Esophagus muscularis mucosa (tissue), 4 donors: ENCODE measurements around the gene FLNC. TPM values are rescaled to one million over a fixed set of nuclear protein-coding genes. Genes with fewer than 3 reads are reported as not detected.

Source experiments
- DNase-seq: peaks from one replicate; pipeline ENCODE4 v3.0.0-alpha.2; 2017; ENCODE audit errors: extremely low spot score
- H3K27ac ChIP-seq, 4 donors: fragments of 200-600 bp; sonication (generic); replicated peaks in 1 of 4; 1 replicate in 3 of 4; 2 replicates in 1 of 4; pipeline ENCODE4 v1.5.1; 2016 to 2019; ENCODE audit warnings: mild to moderate bottlenecking in 1 of 4
- H3K27me3 ChIP-seq, 4 donors: fragments of 200-600 bp; sonication (generic); one replicate each; pipeline versions ENCODE4 v1.5.1 to v1.6.0; 2016 to 2019
- H3K36me3 ChIP-seq, 4 donors: fragments of 200-600 bp; sonication (generic); one replicate each; pipeline ENCODE4 v1.5.1; 2016 to 2019
- H3K4me1 ChIP-seq, 4 donors: fragments of 200-600 bp; sonication (generic); one replicate each; pipeline ENCODE4 v1.5.1; 2016 to 2019
- H3K4me3 ChIP-seq, 4 donors: fragments of 200-600 bp; sonication (generic); 1 replicate in 2 of 4; 2 replicates in 2 of 4; pipeline ENCODE4 v1.5.1; 2016 to 2019; ENCODE audit warnings: mild to moderate bottlenecking in 4 of 4, moderate library complexity in 1 of 4
- H3K9me3 ChIP-seq, 4 donors: fragments of 200-600 bp; sonication (generic); 1 replicate in 3 of 4; 2 replicates in 1 of 4; pipeline ENCODE4 v1.5.1; 2016 to 2019
- EP300 ChIP-seq: sonication (generic); formaldehyde crosslinking; IDR thresholded peaks from one replicate; pipeline ENCODE4 v1.6.1; 2017; ENCODE audit warnings: antibody characterized with exemption
- POLR2A ChIP-seq: fragments of 450-650 bp; IDR thresholded peaks from one replicate; pipeline ENCODE4 v1.6.1; 2017; ENCODE audit warnings: antibody characterized with exemption, moderate library complexity, mild to moderate bottlenecking, low read depth
- POLR2AphosphoS5 ChIP-seq, 2 donors: sonication (generic); formaldehyde crosslinking; IDR thresholded peaks; one replicate each; pipeline ENCODE4 v1.6.1; 2017; ENCODE audit warnings: antibody characterized with exemption in 2 of 2
- WGBS: methylation state at CpG from one replicate; pipeline ENCODE4 v1.1.5; 2018; 5-methylcytosine and 5-hydroxymethylcytosine counted together
- intact Hi-C: fragments of 100-400 bp; cut with DNase I; formaldehyde crosslinking; loops from one replicate; pipeline ENCODE4 v1.15.1; 2023
- total RNA-seq, 4 donors: library from RNA; depleted of rRNA; stranded (reverse); fragments of >200 nt; gene quantifications; one replicate each; pipeline versions ENCODE4 v1.1.0 to v1.2.1, GENCODE V29; 2016
- TF ChIP-seq, protein P1 (sequence below), 3 experiments: fragments of 200-600 bp in 2 of 3; fragments of 450-650 bp in 1 of 3; sonication (generic) in 2 of 3; IDR thresholded peaks; one replicate each; pipeline ENCODE4 v1.5.1; 2017 to 2019; ENCODE audit warnings: antibody characterized with exemption in 3 of 3, mild to moderate bottlenecking in 2 of 3, moderate library complexity in 1 of 3

FLNC gene
- total RNA-seq, 4 donors from 2014 or later, result 391 to 932 (median 533) TPM

DNA sequence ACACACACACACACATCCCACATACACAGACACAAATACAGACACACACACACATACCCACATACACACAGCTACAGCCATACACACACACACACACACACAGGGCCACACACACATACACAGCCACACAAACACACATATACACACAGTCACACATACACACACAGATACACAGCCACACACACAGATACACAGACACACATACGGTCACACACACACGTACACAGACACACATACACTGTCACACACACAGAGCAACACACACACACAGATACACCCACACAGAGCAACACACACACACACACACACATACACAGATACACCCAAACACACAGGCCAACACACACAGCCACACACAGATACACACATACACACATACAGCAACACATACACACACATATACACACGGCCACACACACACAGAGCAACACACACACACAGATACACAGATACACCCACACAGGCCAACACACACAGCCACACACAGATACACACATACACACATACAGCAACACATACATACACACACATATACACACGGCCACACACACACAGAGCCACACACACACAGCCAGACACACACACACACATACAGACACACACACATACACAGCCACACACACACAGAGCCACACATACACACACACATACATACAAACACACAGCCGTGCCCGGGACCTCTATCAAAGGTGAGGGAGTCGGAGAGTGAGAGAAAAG is 58.0 kb downstream of the FLNC start:
- 98% methylated on average over 7 of the region's 7 CpGs for WGBS
- Histone ChIP-seq H3K4me1 (peaks cover 0 to 19% (median 14%) of the 10 kb centered on the region in 4 donors), H3K4me3 (no peak overlapping the region), H3K27ac (no peak overlapping the region), H3K36me3 (no peaks in the 10 kb centered on the region), H3K9me3 (no peaks in the 10 kb centered on the region), H3K27me3 (peaks cover 0 to 67% (median 12%) of the 10 kb centered on the region in 4 donors)
- intact Hi-C loops, result no loop called here
- TF ChIP-seq, protein P1, sequence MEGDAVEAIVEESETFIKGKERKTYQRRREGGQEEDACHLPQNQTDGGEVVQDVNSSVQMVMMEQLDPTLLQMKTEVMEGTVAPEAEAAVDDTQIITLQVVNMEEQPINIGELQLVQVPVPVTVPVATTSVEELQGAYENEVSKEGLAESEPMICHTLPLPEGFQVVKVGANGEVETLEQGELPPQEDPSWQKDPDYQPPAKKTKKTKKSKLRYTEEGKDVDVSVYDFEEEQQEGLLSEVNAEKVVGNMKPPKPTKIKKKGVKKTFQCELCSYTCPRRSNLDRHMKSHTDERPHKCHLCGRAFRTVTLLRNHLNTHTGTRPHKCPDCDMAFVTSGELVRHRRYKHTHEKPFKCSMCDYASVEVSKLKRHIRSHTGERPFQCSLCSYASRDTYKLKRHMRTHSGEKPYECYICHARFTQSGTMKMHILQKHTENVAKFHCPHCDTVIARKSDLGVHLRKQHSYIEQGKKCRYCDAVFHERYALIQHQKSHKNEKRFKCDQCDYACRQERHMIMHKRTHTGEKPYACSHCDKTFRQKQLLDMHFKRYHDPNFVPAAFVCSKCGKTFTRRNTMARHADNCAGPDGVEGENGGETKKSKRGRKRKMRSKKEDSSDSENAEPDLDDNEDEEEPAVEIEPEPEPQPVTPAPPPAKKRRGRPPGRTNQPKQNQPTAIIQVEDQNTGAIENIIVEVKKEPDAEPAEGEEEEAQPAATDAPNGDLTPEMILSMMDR (IDR thresholded peaks at IDR 0.05), result no peak
- no peak for TF ChIP-seq POLR2A
- no peak for DNase-seq

- H3K4me3 ChIP-seq, result no peak overlapping the region
- TF ChIP-seq POLR2AphosphoS5 (IDR thresholded peaks at IDR 0.05) (no peak), POLR2A (no peak), EP300 (no peak)
- TF ChIP-seq, protein P1 (IDR thresholded peaks at IDR 0.05), result no peak
- WGBS, result 83% methylated on average over 11 of the region's 11 CpGs
- no peak overlapping the region for H3K27ac ChIP-seq
- intact Hi-C loops, result no loop called here
- H3K4me1 ChIP-seq, result peaks cover 0 to 16% (median 13%) of the 10 kb centered on the region in 4 donors
- peaks cover 0 to 67% (median 12%) of the 10 kb centered on the region in 4 donors for H3K27me3 ChIP-seq
- no peaks in the 10 kb centered on the region for H3K9me3 ChIP-seq
- no peak for DNase-seq
- H3K36me3 ChIP-seq, result no peaks in the 10 kb centered on the region
Measured at GRCh38 chr7:128888756-128889095, 58.5 kb downstream of the FLNC start.

DNA sequence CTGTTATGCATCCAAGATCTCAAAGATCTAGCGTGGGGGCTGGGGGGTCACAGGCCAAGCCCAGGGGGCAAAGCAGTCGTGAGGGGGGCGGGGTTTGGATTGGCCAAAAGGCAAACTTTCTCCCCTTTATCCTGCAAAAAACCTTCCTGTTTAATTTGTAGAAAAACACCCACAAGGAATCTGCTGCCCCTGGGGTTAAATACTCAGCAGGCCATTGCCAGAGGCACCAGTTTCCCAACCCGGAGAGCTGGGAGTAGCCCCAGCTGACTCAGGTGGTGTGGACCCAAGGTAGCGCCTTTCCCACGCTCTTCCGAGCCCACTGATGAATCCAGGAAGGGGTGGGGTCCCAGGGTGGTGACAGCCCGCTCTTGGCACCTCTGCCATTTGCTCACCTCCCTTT is 58.9 kb downstream of the FLNC start:
- DNase-seq, result no peak
- Histone ChIP-seq H3K27ac (no peak overlapping the region), H3K4me1 (peaks cover 0 to 14% (median 10%) of the 10 kb centered on the region in 4 donors), H3K9me3 (no peaks in the 10 kb centered on the region), H3K36me3 (no peaks in the 10 kb centered on the region), H3K27me3 (peaks cover 0 to 67% (median 12%) of the 10 kb centered on the region in 4 donors), H3K4me3 (no peak overlapping the region)
- intact Hi-C loops, result no loop called here
- TF ChIP-seq, protein P1 (IDR thresholded peaks at IDR 0.05), result no peak
- 75% methylated on average over 8 of the region's 8 CpGs for WGBS

DNA sequence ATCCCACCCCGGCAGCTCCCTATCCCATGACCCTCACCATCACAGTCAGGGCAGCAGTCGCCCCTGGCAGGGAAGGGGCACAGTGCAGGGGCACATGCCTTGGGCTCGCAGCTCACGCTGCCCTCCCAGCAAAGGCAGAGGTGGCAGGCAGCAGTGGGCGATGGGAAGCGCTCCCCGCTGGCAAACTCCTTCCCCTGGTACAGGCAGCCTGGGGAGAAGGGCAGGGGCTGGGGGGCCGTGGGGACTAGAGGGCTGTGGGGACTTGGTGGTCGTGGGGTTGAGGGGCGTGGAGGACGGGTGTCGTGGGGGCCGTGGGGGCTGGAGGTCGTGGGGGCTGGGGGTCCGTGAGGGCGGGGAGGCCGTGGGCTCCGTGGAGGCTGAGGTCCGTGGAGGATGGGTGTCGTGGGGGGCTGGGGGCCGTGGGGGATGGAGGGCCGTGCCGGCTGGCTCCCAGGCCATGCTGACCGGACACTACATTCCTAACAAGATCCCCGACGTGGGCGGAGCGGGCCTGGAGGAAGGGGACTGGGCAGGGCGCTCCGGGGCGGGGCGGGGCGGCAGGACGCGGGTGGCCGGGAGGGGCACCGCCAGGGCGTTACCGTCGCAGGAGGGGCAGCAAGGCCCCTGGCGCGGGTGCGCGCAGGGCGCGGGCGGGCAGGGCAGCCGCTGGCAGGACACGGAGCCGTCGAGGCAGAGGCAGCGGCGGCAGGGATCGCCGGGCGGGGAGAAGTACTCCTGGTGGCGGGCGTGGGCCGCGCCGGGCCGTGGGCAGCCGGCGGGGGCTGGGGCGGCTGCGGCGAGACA is 60.3 kb downstream of the FLNC start:
- H3K27ac ChIP-seq, result no peak overlapping the region
- H3K4me3 ChIP-seq, result peak overlapping the region; percentile 38 to 56 (median 42)
- DNase-seq, result no peak
- TF ChIP-seq POLR2AphosphoS5 (IDR thresholded peaks at IDR 0.05) (no peak), POLR2A (no peak), EP300 (no peak)
- TF ChIP-seq, protein P1 (IDR thresholded peaks at IDR 0.05), result no peak
- peaks cover 0 to 56% (median 12%) of the 10 kb centered on the region in 4 donors for H3K27me3 ChIP-seq
- peaks cover 0 to 14% (median 10%) of the 10 kb centered on the region in 4 donors for H3K4me1 ChIP-seq
- H3K9me3 ChIP-seq, result no peaks in the 10 kb centered on the region
- intact Hi-C loops, result no loop called here
- no peaks in the 10 kb centered on the region for H3K36me3 ChIP-seq
- 51% methylated on average over 14 of the region's 67 CpGs for WGBS
